GM19238 (cell line): ENCODE measurements around the gene SLC12A2.

Experiments used
- DNase-seq: peaks from one replicate; pipeline ENCODE4 v3.0.0; 2011; ENCODE audit warnings: low spot score; ENCODE audit not compliant: insufficient read length

The SLC12A2 gene

GRCh38 chr5:128083033-128083810 is at the start of gene SLC12A2:
SLC12A2 (plus strand) TSS chr5:128083766; CDS start chr5:128083955, 189 bp downstream.
- peak; percentile 70 for DNase-seq

- DNase-seq: no peak
Observed at GRCh38 chr5:128035689-128036088, 47.9 kb upstream of the SLC12A2 start.

GRCh38 chr5:128036950-128037349 is 46.6 kb upstream of the SLC12A2 start:
- no peak for DNase-seq

- DNase-seq: no peak
Observed at GRCh38 chr5:128038643-128039042, 44.9 kb upstream of the SLC12A2 start.

- no peak for DNase-seq
Observed at GRCh38 chr5:128040927-128041326, 42.6 kb upstream of the SLC12A2 start.

GRCh38 chr5:128052780-128053179 is 30.8 kb upstream of the SLC12A2 start:
- no peak for DNase-seq

GRCh38 chr5:128053291-128053954 is 30.1 kb upstream of the SLC12A2 start:
- DNase-seq: no peak

GRCh38 chr5:128060644-128061385 is 22.8 kb upstream of the SLC12A2 start:
- DNase-seq: no peak

- DNase-seq: no peak
Observed at GRCh38 chr5:128062172-128062746, 21.3 kb upstream of the SLC12A2 start.

GRCh38 chr5:128074171-128074570 is 9.4 kb upstream of the SLC12A2 start:
- no peak for DNase-seq

GRCh38 chr5:128074953-128075352 is 8.6 kb upstream of the SLC12A2 start:
- DNase-seq: no peak

- DNase-seq: no peak
Observed at GRCh38 chr5:128077526-128077925, 6.0 kb upstream of the SLC12A2 start.

- DNase-seq: no peak
Observed at GRCh38 chr5:128081111-128081851, 2.3 kb upstream of the SLC12A2 start.

GRCh38 chr5:128082551-128083032 is 974 bp upstream of the SLC12A2 start:
- DNase-seq: no peak

- DNase-seq: peak; percentile 46
Observed at GRCh38 chr5:128083811-128084227, 253 bp downstream of the SLC12A2 start.

- DNase-seq: peak; percentile 13
Observed at GRCh38 chr5:128084228-128085167, 932 bp downstream of the SLC12A2 start.

GRCh38 chr5:128085413-128085812 is 1.8 kb downstream of the SLC12A2 start:
- DNase-seq: no peak

- no peak for DNase-seq
Observed at GRCh38 chr5:128091579-128091978, 8.0 kb downstream of the SLC12A2 start.

GRCh38 chr5:128092144-128092543 is 8.6 kb downstream of the SLC12A2 start:
- DNase-seq: no peak

- DNase-seq: no peak
Observed at GRCh38 chr5:128093368-128093767, 9.8 kb downstream of the SLC12A2 start.
